Limb (tissue), 2 donors: ENCODE measurements around the gene NOD2.
A peak's percentile ranks its signal among the peaks of the same experiment; 100 is the strongest.

Source experiments
- DNase-seq, 2 donors: peaks; one replicate each; pipeline ENCODE4 v3.0.0-alpha.2; 2016; ENCODE audit errors: extremely low spot score in 2 of 2

Gene NOD2

DNA sequence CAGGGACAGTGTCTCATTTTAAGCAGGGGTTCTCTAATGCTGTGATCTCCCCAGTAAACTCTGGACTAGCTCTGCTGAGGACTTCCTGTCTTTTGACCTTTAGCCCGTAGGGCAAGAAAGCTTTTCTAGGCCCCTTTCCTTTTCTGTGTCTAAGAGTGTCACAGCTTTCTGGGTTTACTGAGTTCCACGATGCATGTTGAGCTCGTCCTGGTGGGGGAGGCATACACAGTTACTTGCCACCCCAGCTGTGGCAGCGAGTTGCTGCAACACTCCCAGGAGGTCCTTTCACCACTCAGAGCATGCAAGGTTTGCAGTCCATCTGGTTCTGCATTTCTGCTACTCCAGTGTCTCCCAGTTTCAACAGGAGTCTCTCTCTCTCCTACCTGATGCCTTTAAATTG, 23.7 kb downstream of the NOD2 start:
- DNase-seq = no peak

DNA sequence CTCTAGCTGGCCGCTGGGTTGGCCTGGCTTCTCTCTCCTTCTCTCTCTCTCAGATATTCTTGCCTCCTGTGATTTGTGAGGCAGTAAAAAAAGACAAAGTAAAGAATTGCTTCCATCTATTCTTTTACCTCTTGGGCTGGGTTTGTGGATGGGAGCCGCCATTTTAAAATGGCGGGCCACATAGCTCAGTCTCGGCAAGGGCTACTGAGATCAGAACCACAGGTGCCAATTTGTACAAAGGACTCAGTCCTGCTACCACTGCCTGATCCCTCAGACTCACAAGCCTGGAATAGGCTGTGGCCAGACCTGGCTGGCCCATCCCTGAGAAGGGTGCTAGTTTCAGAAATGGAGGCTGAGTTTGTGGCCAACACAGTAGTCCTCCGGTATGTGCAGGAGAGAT, 24.1 kb downstream of the NOD2 start:
- no peak for DNase-seq

DNA sequence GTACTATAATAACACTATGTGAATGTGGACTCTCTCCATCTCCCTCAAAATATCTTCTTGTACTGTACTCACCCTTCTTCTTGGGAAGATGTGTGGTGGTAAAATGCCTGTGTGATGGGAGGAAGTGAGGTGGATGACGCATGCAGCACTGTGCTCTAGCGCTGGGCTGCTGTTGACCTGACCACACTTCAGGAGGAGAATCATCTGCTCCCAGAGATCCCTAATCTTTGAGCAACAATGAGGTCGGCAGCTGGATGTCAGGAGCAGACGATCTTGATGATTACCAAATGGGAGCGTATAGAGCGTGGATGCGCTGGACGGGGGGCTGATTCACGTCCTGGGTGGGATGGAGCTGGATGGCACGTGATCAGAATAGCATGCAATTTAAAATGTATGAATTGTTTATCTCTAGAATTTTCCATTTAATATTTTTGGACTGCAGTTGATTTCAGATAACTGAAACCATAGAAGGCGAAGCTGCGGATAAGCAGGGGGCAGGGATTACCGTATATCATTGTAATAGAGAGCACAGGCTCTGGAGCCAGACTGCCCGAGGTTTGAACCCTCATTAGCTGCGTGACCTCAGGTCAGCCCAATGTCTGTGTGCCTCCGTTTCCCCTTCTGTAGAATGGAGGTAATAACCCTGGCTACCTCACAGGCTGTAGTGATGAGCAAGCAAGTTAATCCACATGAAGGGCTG, 24.8 kb downstream of the NOD2 start:
- no peak for DNase-seq

DNA sequence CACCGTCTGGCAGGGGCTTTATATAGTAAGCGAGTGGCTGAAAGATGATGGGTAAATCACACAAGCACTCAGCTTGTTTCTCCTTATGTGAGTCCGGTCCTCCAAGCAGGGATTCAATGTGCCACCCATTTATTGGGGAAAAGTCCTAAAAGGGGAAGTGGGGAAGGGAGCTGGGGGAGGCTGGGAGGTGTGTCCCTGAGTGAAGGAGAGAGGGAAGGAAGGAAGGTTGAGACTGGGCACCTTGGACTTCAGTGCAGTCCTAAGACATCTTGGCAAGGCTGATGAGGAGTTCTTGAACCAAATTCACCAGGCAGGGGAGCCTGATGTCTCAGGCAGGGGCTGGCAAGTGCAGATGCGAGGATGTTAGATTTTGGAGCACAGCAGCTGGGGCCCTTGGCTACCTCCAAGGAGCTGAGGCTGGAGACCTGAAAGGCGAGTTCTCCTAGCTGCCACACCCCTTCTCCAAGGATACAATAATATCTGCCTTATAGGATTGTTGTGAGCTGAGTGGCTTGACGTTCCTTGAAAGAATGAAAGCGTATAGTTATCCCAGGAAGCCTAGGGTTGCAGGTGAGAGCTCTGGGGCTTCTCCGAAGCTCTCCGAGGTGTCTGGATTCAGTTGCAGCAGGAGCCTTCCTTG, 25.5 kb downstream of the NOD2 start:
- DNase-seq = no peak

DNA sequence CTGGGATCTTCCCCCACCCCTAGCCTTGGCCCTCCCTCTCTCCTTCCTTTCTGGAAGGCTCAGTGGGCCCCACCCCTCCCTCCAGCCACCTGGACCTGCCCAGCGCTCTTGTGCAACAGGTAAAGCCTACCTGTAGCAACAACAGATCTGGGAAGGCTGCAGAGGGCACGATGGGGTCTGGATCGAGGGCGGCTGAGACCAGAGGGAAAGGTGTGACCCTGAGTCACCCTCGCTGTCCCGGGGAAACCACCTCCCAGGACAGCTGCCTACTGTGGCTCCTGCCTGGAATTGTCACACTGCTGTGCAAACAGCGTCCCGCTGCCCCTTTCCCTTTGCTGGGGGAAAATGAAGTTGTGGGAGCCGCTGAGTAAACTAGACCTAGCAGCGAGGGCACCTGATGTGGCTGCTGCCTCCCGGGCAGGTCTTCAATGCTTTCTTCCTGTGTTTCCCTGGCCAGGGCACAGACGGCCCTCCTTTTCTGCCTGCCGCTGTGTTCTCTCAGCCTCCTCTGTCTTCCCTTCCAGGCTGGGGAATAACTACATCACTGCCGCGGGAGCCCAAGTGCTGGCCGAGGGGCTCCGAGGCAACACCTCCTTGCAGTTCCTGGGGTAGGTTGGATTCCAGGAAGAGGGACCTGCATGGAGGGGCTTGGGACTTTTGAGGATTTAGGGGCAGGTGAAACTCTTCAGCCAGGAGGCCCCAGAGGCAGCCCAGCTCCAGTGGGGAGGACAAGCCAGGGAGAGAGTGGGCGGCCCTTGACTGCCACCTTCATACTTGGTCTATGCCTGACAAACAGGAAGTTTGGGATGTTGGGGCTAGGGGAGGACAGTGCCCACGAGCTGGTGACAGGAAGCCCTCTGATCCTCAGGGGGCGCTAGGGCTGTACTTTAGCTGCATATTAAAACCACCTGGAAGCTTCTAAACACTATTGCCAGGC, 26.3 kb downstream of the NOD2 start:
- DNase-seq = no peak

DNA sequence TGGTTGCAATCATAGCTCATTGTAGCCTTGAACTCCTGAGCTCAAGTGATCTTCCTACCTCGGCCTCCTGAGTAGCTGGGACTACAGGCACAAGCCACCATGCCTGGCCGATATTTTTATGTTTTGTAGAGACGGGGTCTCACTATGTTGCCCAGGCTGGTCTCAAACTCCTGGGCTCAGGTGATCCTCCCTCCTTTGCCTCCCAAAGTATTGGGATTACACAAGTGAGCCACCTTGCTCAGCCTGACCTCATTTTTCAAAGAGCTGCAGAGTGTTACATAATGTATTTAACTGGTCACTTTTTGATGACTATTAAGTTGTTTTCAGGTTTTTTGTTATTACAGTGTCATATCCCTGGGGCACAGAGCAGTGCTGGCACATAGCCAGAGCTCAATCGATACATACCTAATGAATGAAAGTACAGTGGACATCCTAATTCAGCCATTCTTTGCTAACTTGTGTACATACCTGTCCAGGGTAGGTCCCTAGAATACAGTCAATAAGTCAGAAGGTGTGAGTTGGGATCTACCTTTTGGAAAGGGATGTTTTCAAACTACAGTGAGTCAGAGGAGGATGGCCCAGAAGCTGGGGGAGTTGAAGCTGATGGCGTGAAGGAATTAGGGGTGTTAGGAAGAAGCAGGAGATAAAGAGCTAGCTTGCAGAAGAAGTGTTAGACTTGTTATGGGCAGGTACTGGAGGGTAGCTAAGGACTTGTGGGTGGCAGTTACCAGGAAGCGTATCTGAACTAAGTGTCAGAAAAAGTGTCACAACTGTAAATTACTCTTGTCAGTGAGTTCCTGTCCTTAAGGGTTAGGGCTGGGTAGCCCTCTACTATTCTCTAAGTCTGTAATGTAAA, 28.4 kb downstream of the NOD2 start:
- no peak for DNase-seq

DNA sequence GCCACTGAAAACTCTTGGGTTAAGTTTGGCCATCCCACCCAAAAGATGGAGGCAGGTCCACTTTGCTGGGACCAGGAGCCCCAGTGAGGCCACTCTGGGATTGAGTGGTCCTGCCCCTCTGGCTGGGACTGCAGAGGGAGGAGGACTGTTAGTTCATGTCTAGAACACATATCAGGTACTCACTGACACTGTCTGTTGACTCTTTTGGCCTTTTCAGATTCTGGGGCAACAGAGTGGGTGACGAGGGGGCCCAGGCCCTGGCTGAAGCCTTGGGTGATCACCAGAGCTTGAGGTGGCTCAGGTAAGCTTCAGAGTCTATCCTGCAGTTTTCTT, 29.0 kb downstream of the NOD2 start:
- no peak for DNase-seq

DNA sequence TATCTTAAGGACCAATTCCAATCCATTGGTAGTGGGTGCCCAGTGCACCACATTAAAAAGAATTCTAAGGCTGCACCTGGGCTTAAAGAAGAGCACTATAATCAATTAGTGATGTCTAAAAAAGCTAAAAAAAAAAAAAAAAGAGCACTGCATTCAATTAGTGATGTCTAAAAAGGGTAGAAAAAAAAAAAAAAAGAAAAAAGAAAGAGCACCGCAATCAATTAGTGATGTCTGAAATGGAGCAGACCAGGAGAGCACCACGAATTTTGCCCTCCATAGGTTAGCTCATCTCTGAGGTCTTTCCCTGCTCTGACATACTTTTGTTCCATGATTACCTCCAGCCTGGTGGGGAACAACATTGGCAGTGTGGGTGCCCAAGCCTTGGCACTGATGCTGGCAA, 29.6 kb downstream of the NOD2 start:
- no peak for DNase-seq

DNA sequence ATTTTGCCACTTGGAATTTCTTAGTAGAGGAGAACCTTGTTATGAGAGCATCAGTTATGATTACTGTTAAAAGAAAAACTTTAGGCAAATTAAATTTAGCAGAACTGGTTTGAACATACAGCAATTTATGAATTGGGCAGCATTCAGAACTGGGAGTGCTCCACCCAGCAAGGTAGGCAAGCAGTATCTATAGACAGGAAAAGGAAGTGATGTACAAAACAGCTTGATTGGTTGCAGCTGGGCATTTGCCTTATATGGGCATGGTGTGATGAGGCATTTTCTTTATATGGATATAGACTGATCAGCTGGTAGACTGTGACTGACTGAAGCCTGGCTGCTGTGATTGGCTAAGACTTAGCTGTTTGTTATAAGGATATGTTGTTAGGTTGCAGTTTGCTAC, 30.9 kb downstream of the NOD2 start:
- no peak for DNase-seq

DNA sequence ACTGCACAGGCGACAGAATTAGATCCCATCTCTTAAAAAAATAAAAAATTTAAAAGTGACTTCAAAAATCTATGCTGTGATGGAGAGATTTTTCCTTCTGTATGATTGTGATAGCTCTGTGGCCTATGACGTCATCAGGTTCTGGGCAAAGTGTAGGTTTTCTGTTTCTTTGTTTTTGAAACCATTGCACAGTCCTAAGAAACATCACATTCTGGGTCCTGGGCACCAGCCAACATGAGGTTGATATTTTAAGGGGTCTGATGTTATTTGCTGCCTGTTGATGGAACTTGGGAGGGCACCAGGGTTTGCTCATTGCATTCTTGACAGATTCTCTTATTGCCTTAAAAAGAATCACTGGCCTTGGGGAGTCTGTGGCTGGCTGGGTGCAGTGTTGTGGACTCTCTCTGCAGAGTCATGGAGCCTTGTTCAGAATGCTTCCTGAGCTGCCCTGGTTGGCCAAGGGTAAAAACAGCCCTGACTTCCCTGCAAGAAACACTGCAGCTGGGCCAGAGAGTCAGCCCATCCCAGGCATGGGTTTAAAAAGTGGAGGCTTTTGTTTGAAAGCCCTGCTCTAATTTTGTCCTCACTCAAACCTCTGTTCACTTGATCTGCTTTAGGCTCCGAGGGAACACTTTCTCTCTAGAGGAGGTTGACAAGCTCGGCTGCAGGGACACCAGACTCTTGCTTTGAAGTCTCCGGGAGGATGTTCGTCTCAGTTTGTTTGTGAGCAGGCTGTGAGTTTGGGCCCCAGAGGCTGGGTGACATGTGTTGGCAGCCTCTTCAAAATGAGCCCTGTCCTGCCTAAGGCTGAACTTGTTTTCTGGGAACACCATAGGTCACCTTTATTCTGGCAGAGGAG, 38.0 kb downstream of the NOD2 start:
- no peak for DNase-seq

DNA sequence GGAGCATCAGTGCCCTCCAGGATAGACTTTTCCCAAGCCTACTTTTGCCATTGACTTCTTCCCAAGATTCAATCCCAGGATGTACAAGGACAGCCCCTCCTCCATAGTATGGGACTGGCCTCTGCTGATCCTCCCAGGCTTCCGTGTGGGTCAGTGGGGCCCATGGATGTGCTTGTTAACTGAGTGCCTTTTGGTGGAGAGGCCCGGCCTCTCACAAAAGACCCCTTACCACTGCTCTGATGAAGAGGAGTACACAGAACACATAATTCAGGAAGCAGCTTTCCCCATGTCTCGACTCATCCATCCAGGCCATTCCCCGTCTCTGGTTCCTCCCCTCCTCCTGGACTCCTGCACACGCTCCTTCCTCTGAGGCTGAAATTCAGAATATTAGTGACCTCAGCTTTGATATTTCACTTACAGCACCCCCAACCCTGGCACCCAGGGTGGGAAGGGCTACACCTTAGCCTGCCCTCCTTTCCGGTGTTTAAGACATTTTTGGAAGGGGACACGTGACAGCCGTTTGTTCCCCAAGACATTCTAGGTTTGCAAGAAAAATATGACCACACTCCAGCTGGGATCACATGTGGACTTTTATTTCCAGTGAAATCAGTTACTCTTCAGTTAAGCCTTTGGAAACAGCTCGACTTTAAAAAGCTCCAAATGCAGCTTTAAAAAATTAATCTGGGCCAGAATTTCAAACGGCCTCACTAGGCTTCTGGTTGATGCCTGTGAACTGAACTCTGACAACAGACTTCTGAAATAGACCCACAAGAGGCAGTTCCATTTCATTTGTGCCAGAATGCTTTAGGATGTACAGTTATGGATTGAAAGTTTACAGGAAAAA, 38.8 kb downstream of the NOD2 start:
- peak in 1 of 2 donors; percentile 26 for DNase-seq

DNA sequence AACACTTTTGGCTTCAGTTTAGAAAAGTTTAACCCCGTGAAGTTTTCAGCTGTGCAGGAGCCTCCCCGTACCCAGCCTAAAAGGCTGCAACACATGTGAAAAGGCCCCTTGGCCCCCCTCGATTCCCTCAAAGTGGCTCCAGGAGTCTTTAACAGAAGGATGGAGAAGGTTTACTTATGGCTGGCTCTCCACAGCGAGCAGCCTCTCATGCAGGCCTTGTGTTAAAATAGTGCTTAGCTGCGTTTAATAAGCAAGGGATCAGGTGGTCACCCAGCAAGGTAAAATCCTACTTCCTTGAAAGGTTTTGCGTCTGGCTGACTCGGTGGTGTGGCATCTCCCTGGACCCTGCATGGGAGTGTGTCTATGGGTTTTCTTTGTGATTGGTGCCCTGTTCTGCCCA, 40.1 kb downstream of the NOD2 start:
- no peak for DNase-seq

DNA sequence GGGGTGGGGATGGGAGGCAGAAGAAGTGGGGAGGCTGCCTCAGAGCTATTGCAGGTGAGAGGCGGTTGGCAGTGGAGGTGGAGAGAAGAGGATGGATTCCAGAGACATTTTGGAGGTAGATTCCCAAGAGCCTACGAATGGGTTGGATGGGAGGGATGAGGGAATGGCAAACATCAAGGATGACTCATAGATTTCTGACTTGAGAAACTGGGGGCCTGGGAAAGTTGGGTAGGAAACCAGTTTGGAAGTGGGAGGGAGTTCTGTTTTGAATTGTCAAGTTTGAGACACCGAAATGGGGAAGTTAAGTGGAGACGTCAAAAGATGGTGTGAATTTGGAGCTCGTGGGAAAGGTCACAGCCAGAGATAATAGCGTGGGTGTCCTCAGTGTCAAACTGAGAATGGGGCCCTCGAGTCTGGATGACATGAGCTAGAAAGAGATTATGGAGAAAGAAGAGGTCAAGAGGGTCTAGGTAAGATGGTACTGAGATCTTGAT, 42.3 kb downstream of the NOD2 start:
- DNase-seq = no peak

DNA sequence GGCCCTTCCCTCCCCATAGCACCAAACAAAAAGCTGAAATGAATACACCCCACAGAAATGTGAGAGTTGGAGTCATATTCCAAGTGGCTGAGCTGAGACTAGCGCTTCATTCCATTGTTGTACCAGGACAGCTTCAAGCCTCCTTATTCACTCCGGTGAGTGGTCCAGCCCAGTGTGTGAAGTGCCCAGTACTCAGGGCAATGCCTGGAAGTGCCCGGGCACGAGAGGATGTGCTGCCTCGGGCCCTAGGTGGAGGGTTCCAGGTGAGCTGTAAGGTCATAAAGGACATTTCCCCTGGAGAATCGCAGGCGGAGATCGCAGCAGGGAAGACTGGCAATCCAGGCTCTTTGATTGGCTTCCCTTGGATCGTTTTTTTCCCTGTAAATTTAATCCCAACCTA, 43.0 kb downstream of the NOD2 start:
- no peak for DNase-seq

DNA sequence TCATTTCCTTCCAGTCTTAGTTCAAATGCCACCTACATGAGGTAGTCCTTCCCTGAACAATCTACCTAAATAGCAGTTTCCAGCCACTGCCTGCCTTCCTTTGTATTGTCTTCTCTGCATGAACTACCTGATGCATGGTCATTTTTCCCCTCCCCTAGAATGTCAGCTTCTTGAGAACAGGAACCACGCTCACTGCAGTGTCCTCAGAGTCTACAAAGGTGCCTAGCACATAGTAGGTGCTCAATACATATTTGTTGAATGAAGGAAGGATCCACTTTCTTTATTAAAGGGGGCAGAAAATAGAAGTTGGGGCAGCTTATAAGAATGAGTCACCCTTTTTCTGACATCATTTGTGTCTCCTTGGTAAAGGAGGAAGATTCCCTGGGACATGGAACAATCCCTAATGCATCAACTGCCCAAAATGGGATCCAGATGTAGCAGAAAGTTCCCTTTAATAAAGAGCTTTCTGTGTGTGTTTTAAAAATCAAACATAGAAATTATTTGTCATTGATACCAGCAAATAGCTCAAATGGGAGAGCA, 44.1 kb downstream of the NOD2 start:
- DNase-seq = no peak

DNA sequence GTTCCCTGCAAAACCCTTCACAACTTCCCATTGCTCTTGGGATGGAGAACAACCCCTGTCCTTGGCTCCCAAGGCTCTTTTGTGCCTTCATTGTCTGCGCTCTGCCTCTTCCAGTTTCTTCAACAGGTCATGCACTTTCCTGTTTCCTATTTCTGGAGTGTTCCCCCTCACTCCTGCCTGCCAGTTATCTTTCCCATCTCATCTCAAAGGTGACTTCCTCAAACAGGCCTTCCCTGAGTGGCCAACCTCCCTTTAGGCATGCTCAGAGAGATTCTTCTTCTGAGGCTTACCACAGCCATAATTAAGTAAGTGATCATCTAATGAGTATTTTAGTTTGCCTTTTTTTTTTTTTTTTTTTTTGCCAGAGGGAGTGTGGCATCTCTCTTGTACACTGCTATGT, 45.6 kb downstream of the NOD2 start:
- no peak for DNase-seq

DNA sequence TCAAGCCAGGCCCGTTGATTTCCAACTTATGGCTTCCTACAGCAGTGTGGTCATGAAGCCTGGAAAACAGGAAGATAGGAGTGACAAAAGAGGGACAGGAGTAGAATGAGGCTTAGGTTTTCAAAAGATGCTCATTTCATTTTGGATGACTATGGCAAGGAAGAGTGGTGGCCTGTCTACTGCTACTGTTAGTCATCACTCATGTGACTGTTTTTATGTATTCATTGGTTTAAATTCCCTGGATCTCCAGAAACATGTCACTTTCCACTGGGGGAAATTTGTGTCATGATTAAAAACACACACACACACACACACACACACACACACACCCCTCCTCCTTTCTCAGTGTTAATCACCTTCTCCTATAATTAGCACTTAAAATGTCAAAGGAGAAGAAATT, 47.3 kb downstream of the NOD2 start:
- DNase-seq = no peak

DNA sequence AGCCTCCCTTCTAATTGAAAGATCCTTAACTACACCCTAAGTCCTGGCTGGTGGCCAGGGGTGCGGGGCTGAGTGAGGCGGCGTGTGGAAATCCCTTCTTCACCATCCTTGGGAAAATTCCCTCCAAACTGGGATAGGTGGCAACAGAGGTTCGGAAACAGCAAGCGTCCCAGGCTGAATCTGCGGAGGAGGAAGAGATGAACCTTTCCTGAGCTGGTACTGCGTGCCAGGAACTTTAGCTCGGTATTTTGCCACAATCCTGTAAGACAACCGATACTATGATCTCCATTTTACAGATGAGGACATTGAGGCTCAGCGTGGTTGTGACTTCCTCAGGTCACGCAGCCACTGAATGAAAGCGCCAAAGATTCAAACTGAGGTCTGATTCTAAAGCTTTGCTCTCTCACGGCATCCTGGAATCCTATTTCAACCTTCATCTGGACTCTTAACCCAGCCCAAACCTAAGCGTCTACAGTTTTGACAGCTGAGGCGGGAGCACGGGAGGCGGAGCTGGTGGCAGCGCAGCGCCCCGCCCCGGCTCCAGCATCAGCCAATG, 47.9 kb downstream of the NOD2 start:
- DNase-seq = peak in 1 of 2 donors; percentile 51
